Ramos (cell line): ENCODE measurements around the gene ZBTB16.

Experiments
- in situ Hi-C: fragments of 300-500 bp; cut with MboI; formaldehyde crosslinking; loops from one replicate; pipeline ENCODE4 v1.14.3; 2022; ENCODE audit warnings: low sequenced_read_pairs; ENCODE audit not compliant: unreplicated experiment

Gene ZBTB16

DNA sequence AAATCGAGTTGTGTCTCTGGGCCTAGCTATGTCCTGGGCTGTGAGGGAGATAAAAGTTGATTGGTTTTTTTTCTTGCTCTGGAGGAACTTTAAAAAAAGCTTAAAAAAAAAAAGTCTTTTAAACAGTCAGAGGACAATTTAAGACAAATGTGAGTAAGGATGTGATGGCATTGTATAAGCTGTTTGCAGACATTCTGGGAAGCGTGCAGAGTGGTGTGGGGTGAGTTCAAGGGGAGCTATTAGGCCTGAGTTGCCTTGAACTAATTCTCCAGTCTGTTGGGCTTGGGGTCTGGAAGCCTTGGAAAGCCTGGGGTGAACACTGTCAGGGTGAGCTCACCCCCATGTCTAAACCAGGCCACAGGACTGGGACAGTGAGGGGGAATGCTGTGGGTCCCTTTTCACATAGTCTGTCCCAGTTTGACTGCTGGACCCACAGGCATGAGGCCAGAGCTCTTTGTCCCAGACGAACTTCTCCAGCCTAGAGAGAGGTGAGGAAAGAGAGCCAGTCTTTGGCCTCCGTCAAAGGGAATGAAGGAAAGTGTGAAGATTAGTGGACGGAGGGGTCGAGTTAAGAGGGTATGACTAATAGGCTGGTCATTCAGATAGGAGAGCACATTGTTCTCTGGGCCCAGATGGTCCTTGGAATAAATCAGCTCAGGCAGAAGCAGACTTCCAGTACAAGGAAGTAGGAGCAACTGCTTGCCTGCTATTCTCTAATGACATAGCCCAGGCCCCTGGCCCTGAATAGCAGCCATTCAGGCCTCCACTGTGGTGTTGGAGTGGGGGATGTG, 160.2 kb downstream of the ZBTB16 start:
- in situ Hi-C loops: no loop called here

DNA sequence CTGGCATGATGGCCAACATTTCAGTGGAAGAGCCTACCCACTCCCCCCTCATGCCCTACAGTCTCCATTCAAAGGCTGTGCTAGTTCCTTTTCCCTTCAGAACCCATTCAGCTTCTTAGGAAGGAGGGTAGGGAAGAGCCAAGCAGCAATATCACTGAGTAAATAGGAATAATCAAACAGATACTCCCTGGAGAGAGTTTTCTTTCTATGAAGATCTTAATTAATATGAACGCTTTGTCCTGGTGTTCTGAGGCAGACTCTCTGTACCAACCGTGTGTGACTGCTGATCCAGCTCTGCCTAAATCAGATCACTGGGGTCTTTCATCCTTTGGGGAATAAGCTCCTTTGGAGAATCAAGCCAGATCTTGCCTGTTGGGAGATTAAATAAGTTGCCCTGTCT, 161.5 kb downstream of the ZBTB16 start:
- in situ Hi-C loops: no loop called here

DNA sequence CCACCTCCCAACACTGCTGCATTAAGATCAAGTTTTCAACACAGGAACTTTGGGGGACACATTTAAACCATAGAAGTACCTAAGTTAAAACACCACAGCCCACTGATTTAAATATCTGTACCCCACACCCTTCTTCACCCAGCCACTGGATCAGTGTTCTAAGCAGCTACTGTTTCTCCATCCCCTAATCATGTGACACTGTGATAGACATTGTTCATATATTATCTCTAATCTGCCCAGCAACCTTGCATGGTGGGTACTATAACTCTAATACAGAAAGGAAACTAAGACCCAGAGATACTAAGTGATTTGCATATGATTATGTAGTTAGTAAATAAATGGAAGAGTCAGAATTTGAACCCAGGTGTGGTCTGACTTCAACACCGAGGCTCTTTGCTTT, 166.2 kb downstream of the ZBTB16 start:
- in situ Hi-C loops: no loop called here

DNA sequence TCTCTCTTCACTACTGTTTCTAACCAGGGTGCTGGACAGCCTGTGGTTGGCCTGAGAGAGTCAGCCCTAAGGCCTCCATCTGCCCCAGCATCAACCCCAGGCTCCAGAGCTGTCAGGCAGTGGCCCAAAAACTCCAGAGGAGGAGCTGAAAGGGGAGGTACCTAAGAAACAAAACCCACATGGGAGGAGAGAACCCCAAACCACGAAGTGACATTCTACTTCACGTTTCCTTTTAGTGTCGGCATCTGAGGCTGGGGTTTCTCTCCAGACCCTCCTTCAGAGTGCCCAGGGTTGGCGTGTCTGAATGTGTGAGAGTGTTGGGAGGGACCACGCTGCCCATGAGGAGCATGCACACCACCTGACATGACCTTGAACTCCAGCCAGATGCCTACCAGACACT, 166.8 kb downstream of the ZBTB16 start:
- in situ Hi-C loops: no loop called here

DNA sequence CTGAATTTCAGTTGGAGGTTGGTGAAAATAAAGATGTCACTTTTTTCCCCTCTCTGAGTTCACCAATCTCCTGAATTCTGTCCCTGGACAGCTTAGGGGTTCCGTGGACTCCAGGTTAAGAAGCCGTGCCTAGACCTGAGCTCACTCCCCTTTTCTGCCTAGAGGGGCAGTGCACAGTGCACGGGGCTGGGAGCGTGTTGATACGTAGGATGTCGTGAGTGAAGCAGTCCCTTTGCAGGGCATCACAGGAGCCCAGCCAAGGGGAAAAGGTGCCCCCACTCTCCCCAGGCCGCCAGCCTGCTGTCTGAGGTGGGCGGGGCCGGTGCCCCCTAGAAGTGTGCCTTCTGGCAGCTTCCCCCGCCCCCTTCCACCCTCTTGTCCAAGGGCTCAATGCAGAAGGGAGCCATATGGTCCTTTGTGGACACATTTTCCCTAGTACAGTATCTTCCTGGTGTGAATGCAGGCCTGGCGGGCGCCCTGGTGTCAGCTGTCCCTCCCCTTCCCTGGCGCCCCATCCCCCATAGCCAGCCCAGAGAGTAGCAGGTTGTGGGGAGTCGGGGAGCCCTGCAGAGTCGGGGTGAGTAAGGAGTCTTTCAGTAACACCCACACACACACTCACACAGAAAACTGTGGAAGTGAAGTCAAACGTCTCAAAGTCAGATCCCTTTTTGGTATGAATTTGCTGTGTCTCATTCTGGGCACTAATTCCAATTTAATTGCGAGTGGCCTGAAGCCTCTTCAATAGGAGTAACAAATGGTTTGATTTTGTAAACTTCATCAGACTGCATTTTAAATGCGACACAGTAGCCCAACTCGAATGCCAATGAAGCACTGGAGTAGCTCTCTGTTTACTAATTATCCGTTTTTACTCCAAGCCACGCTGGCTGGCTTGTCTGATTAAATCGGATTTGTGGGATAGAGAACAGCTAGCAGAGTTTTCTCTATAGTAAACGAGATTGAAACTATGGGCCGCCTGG, 169.2 kb downstream of the ZBTB16 start:
- in situ Hi-C loops: no loop called here

DNA sequence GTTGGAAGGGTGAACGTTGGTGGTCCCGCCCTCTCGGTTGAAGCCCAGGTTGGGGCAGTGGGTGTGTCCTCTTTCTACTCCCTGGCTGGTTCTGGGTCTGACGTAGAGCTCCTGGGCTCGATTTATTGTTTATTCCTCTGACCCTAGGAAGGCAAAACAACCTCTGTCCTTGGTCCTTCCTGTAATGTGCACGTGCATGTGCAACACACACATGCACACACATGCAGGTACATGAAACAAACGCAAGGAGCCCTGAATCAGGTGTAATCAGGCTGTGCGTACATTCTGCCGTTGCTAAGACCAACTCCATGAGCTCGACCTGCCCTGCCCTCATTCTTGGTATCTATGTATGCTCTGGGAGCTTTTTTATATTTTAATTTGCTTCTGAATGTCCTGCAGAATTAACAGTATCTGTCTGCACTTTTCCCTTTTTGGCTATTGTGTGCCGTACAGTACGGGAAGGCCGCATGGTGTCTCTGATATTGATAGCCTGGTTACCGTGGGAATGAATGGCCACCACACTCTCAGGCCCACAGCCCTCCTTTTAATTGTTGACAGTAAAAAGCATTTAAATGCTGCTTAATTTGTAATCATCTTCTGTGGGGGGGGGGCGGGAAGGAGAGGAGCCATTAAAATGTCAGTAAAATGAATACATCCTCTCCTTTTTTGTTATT, 170.7 kb downstream of the ZBTB16 start:
- in situ Hi-C loops: no loop called here

DNA sequence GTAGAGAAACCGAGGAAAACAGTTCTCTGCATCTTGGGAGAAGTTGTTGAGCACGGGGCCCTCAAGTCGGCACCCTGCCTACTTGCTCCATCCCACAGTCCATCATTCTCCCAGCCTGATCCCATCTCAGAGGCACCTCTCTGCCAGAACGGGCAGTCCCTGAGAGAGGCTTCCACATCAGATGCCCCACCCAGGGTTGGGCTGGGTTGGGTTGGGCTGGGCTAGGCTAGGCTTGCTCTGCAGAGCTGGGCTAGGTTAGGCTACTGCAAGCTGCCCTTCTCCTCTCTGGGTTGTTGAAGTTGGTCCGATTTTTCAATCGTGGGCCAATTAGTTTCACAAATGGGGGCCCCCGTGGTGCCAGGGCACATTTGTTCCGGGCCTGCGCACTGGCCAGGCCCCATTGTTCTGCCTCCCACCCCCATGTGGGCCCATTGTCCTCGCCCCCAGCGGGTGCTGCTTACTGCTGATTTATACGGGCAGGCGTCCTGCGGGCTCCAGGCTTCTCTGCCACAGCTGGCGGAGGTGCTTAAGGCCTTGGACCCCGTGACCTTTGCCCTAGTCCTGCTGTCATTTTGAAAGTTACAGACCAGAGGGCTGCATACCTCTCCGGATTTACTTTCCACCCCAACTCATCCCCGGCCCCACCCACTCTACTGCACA, 173.0 kb downstream of the ZBTB16 start:
- in situ Hi-C loops: no loop called here

DNA sequence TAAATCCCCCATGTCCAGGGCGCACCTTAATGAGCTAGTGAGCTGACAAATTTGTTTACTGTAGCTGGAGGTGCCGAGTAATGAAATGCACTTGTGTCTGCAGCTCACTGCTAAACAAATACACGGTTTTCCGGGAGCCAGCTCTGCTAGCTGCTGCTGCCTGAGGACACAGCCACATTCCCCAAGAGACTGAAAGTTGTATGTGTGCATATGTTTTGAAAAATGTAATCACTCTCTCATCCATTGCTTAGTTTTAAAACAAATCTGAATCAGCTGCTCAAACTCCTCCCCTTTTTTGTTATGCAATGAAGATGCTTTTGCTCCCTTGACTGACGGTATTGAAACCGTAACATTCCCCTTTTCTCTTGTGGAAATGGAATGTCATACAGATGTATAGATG, 174.2 kb downstream of the ZBTB16 start:
- in situ Hi-C loops: no loop called here

DNA sequence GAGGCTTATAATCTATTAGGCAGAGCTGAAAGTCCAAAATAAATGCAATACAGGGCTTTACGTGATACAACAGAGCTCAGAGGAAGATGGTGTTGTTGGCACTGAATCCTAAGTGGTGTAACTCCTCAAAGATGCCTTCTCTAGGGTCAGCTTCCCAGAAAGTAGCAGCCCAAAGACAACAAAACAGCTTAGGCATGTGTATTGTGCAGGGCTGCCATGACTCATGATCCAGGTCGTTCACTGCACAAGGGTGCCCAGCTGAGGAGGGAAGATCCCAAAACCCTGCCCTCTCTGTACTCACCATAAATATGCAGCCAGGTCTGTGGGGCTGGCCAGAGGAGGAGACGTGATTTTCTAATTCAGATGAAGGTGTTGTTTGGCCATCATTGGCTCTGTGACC, 177.3 kb downstream of the ZBTB16 start:
- in situ Hi-C loops: no loop called here

DNA sequence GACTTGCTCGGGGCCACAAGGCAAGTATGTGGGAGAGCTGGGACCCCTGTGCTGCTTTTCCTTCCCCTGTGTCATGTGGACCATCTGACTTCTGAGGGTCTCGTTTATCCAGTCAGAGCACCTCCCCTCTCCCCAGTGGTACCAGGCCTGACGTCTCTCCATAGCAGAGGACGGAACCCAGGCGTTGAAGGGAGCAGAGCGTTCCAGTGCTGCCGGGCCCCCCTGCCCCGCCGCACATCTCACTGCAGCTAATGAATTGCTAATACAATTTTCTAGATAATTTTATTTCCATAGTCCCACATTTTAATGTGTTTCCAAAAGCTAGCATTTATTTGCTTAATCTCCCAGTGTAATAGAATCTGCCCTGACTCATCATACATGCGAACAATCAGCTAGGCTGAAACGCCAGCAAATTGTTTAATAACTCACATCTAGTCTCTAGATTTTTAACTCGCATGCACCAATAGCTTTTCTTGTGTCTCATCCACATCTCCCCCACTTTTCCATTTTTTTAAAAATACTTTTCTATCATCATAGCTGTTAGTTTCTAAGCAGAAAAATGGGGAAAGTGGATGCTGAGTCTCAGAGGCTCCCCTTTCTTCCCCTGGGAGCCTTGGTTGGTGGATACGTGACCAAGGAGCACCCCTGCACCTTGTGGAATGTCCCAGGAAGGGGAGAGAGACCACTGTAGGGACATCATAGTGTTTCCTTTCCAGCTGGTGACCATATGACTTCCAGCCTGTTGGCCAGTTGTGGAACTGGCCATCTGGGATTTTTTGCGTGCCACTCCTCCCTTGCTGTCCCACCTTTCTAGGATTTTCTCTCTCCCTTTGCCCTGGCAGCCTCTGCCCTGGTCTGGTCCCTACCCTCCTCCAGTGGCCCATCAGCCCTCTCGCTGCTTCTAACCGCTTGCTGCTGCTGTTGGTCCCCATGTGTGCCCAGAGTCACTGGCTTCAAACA, 178.1 kb downstream of the ZBTB16 start:
- in situ Hi-C loops: no loop called here

DNA sequence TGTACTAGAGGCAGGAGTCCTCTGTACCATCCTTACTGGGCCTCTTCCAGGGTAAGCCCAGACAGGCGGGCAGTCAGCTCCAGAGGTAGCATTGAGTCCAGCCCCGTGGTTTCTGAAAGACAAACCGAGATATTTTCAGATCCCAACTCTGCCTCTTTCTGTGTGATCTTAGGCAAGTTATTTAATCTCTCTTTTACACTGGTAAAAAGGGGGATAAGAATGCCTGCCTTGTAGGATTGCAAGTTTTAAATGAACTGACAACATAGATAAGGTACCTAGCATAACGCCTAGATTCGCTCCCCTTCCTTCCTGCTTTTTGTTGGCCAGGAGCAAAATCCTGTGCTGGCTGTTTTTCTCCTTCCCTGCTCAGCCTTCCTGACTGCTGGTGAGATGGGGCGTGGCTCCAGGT, 180.2 kb downstream of the ZBTB16 start:
- in situ Hi-C loops: no loop called here

DNA sequence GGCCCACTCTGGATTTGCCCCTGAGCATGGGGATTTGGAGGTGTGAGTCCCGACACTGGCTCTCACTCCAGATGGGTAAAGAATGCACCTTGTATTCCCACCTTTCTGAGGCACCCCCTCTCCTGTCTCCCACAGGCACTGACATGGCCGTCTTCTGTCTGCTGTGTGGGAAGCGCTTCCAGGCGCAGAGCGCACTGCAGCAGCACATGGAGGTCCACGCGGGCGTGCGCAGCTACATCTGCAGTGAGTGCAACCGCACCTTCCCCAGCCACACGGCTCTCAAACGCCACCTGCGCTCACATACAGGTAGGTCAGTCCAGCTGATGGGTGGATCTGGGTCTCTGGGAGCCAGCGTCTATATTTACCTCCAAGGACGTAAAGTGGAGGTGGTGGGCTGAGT, 182.5 kb downstream of the ZBTB16 start:
- in situ Hi-C loops: no loop called here

DNA sequence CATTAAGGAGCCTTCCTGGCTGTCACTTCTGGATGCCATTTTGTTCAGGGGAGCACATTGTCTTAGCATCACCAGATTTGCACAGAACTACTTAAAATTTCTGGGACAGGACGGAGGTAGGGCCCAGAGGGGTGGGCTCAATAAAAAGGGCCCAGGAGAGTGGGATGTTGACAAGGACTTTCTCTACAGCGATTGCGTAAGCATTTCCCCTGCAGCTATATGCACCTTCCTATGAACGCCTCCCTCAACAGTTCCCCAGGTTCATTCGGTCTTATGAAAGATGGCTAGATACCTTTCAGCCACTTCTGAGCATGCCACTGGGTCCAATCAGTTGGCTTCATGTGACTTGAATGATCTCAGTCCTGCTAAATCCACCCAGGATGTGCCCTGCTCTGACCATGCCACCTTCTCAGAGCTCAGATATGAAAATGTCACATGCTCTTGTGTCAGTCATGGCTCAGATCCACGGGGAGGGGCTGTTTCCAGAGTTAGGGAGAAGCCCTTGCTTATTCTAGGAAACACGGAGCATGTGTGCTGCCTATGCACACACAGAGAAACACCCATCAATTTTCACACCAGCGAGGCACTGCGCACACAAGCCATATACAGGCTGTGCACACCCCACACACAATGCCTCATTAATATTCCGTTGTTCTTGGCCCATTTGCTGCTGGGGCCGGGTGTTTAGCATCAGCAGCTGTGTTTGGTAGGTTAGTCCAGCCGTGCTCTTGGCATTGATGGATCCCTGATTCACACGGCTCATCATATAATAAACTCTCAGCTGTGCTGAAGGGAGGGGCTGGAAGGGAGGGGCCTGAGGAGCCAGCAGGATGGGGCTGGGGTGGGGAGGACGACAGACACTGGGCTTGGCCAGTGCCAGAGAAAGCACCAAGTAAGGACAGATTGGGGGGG, 184.2 kb downstream of the ZBTB16 start:
- in situ Hi-C loops: no loop called here

DNA sequence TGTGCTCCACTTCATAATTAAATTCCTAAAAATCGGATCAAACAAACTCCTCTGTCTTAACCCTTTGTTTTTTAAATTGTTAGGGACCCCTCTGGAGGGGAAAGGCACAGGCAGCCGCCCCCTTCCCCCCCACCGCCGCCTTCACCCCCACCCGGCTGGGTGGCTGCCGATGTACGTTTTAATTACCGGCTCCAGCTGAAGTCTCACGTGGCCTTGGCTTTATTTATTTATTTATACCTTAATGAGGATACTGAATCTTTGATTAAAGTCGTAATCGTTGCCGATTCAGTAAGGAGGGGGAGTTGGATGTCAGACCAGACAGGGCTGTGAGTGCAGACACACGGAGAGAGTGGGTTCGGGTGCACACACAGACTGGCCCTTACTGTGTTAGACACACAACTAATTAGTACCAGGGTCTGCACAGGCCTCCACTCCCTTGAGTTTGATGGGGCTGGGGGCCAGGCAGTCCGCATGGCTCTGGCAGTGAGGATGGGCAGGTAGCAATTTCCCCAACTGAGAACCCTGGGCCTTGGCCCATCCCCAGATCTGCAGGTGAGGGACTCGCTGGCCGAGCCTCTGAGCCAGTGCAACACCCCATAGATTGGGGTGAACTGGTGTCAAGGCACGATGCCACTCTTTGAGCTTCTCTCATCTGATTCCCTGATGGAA, 185.3 kb downstream of the ZBTB16 start:
- in situ Hi-C loops: no loop called here

DNA sequence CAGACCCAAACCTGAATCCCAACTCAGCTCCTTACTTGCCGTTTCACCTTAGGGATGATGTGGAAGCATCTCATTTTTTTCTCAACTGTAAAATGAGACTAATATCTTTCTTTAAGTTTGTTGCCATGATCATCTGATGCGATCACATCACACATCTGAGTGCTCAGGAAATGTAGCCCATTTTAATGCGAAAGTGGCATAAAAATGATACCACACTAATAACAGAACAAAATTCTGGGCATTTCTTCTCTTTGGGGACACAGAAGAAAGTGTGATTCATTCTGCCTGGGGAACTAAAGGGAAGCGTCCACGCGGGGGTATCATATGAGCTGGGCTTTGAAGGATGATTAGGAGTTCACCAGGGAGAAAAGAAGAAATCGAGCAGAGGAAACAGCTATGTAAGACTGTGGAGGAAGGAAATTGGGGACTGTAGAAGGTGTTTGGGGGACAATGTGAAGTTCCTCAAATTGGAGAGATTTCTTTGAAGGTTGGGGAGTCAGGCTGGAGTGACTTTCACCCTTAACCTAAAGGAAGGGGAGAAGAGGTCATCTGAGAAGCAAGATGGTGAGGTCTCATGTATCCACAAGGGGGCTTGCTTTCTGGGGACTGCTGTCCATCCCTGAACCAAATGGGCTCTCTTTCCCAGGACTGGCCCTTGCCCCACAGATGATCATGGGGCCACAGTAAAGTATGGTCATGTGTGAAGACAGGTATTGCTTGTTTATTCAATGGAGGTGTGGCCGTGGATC, 187.0 kb downstream of the ZBTB16 start:
- in situ Hi-C loops: no loop called here

DNA sequence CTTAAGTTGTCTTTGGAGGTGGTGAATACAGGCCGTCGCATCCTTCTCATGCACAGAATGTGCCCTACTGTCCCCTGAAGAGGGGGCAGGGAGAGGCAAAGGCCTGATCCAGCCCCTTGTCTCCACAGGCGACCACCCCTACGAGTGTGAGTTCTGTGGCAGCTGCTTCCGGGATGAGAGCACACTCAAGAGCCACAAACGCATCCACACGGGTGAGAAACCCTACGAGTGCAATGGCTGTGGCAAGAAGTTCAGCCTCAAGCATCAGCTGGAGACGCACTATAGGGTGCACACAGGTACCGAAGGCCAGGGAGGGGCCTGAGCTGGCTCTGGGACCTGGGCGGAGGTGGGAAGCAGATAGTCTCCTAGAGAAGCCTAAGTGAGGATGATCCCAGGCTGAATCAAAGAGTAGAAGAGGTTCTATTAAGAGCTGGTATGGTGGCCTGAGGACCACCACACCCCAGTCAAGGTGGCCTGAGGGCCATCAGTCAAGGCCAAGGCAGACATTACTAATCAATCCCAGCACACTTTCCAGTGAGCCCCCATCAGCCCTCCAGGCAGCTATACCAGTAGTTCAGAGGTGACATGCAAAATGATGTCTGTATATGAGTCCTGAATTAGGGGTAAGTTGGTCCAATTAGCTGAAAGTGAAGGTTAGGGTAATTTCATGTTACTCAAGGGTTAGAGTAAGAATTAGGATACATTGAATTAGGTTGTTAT, 187.7 kb downstream of the ZBTB16 start:
- in situ Hi-C loops: no loop called here
